SU-DHL-6 (cell line): Measurements from ENCODE around the gene CPNE4.

Experiments
- H2AFZ ChIP-seq: fragments of 200-600 bp; sonication (generic); 2 replicates; pipeline ENCODE4 v1.6.1; 2014; ENCODE audit warnings: low read depth, mild to moderate bottlenecking, moderate library complexity, mixed read lengths, antibody characterized with exemption, low read length; ENCODE audit not compliant: severe bottlenecking
- H3F3A ChIP-seq: fragments of 200-600 bp; shearing (Covaris generic); 2 replicates; pipeline ENCODE4 v1.6.0; 2016; ENCODE audit warnings: antibody characterized with exemption, mild to moderate bottlenecking; ENCODE audit not compliant: insufficient read depth
- H3K27ac ChIP-seq: fragments of 200-600 bp; sonication (generic); 2 replicates; pipeline ENCODE4 v1.5.1; 2016; ENCODE audit warnings: low read depth, mild to moderate bottlenecking, low read length, moderate library complexity, mixed read lengths
- H3K27me3 ChIP-seq: fragments of 200-600 bp; sonication (generic), shearing (Covaris generic); 2 replicates; pipeline ENCODE4 v1.6.0; 2014; ENCODE audit warnings: mild to moderate bottlenecking, low read length
- H3K36me3 ChIP-seq: fragments of 200-600 bp; sonication (generic); 2 replicates; pipeline ENCODE4 v1.6.1; 2014; ENCODE audit warnings: mild to moderate bottlenecking, low read length, mixed read lengths
- H3K4me2 ChIP-seq: fragments of 300-600, 200-600 bp; shearing (Covaris generic), sonication (generic); 2 replicates; pipeline ENCODE4 v1.6.0; 2014; ENCODE audit warnings: low read length, low read depth, mild to moderate bottlenecking; ENCODE audit not compliant: poor library complexity, severe bottlenecking
- H3K4me3 ChIP-seq: fragments of 200-600 bp; sonication (generic); 2 replicates; pipeline ENCODE4 v1.5.1; 2014; ENCODE audit warnings: antibody characterized with exemption, low read length, mild to moderate bottlenecking, mixed read lengths; ENCODE audit not compliant: insufficient read depth, poor library complexity, severe bottlenecking
- H3K79me2 ChIP-seq: fragments of 200-600 bp; sonication (generic); 2 replicates; pipeline ENCODE4 v1.6.1; 2014; ENCODE audit warnings: mild to moderate bottlenecking, low read length, moderate library complexity; ENCODE audit not compliant: insufficient read depth
- H3K9ac ChIP-seq: fragments of 200-600 bp; sonication (generic); 2 replicates; pipeline ENCODE4 v1.7.0; 2014; ENCODE audit warnings: mild to moderate bottlenecking, low read length
- H3K9me2 ChIP-seq: fragments of 200-600 bp; sonication (generic); replicated peaks from 2 replicates; pipeline ENCODE4 v1.6.1; 2014; ENCODE audit warnings: low read length; ENCODE audit not compliant: insufficient read depth
- H3K9me3 ChIP-seq: fragments of 200-600 bp; sonication (generic); 2 replicates; pipeline ENCODE4 v1.6.1; 2014; ENCODE audit warnings: low read length, mixed read lengths; ENCODE audit not compliant: insufficient read depth
- H4K20me1 ChIP-seq: fragments of 200-600 bp; sonication (generic); 2 replicates; pipeline ENCODE4 v1.6.1; 2014; ENCODE audit warnings: low read depth, mild to moderate bottlenecking, antibody characterized with exemption, low read length, moderate library complexity, mixed read lengths
- EZH2phosphoT487 ChIP-seq: fragments of 200-600 bp; sonication (generic), shearing (Covaris generic); conservative IDR thresholded peaks from 2 replicates; pipeline ENCODE4 v1.6.1; 2018; ENCODE audit warnings: mild to moderate bottlenecking, antibody characterized with exemption, low read length, moderate library complexity, mixed read lengths
- TF ChIP-seq, protein P1 (sequence below): fragments of 200-600 bp; sonication (generic); IDR thresholded peaks from one replicate; pipeline ENCODE4 v1.5.1; 2017; ENCODE audit warnings: antibody characterized with exemption, mild to moderate bottlenecking, low read length, moderate library complexity; ENCODE audit not compliant: insufficient read depth, poor library complexity, severe bottlenecking

CPNE4 gene

DNA sequence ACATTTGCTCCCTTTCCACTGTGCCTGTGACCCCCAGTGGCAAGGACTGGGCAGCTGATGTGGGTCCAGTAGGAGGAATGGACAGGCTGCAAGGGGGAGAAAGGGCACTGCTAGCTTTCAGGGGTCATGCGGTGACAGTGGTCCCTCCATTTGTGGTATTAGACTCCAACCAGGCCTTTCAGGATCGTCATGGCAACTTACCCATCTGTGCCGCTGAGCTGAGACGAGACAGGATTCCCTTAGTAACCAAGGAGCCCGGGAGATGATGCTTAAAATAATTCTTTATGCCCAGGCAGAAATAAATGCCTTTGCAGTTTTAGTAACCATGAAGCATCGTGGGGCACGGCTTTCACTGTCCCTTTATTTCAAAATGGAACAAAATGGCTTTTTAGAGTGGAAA, 516.1 kb downstream of the CPNE4 start:
- Histone ChIP-seq H3K9ac (no peak overlapping the region), H3F3A (no peaks in the 10 kb centered on the region), H3K27me3 (no peaks in the 10 kb centered on the region), H3K9me3 (no peaks in the 10 kb centered on the region), H2AFZ (no peak overlapping the region), H3K27ac (no peak overlapping the region), H3K4me2 (no peak overlapping the region), H3K36me3 (no peaks in the 10 kb centered on the region), H3K9me2 (no peaks in the 10 kb centered on the region), H4K20me1 (no peaks in the 10 kb centered on the region), H3K4me3 (no peak overlapping the region), H3K79me2 (no peaks in the 10 kb centered on the region)
- TF ChIP-seq, protein P1, sequence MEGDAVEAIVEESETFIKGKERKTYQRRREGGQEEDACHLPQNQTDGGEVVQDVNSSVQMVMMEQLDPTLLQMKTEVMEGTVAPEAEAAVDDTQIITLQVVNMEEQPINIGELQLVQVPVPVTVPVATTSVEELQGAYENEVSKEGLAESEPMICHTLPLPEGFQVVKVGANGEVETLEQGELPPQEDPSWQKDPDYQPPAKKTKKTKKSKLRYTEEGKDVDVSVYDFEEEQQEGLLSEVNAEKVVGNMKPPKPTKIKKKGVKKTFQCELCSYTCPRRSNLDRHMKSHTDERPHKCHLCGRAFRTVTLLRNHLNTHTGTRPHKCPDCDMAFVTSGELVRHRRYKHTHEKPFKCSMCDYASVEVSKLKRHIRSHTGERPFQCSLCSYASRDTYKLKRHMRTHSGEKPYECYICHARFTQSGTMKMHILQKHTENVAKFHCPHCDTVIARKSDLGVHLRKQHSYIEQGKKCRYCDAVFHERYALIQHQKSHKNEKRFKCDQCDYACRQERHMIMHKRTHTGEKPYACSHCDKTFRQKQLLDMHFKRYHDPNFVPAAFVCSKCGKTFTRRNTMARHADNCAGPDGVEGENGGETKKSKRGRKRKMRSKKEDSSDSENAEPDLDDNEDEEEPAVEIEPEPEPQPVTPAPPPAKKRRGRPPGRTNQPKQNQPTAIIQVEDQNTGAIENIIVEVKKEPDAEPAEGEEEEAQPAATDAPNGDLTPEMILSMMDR, result no peak
- no peak for TF ChIP-seq EZH2phosphoT487

DNA sequence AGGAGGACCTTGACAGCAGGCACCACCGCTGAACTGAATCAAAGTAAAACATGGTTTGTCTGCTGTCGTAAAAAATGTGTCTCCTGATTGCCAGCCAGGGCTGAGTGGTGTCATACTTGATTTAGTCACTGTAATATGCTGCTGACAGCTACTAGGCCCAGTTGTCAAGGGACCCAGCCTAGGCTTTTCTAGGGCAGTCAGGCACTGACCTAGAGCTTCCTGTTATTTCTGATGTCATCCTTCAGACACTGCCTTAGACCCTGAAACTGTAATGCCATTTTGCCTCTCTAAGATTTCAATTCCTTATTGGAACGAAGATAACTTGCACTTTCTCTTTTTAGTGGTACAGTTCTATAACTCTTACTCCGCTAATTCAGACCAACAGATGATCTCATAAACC, 529.4 kb downstream of the CPNE4 start:
- Histone ChIP-seq H3K4me3 (no peak overlapping the region), H3K36me3 (peaks cover 6% of the 10 kb centered on the region; the same call in 1 of the 2 replicates), H3K9me2 (no peaks in the 10 kb centered on the region), H3F3A (no peaks in the 10 kb centered on the region), H3K79me2 (peaks cover 23% of the 10 kb centered on the region), H3K9ac (no peak overlapping the region), H4K20me1 (no peaks in the 10 kb centered on the region), H3K9me3 (no peaks in the 10 kb centered on the region), H3K27ac (no peak overlapping the region), H3K4me2 (no peak overlapping the region), H3K27me3 (no peaks in the 10 kb centered on the region), H2AFZ (no peak overlapping the region)
- no peak for TF ChIP-seq EZH2phosphoT487
- TF ChIP-seq, protein P1, result no peak

DNA sequence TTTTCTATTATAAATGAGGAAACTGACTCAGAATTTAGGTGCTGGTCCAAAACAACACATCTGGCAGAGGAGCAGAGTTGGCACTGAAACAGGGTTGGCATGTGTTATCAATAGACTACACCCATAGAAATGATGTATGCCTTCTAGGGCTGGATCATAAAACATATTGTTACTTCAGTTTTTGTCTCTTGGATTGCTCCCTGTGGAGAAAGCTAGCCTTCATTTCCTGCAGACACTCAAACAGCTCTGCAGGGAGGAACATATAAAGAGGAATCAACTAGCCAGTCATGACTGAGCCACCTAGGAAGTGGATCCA, 531.5 kb downstream of the CPNE4 start:
- Histone ChIP-seq H3F3A (no peaks in the 10 kb centered on the region), H3K9ac (peak overlapping the region; percentile 96), H3K27me3 (no peaks in the 10 kb centered on the region), H3K36me3 (peaks cover 20% of the 10 kb centered on the region; the same call in 1 of the 2 replicates), H3K4me2 (peak overlapping the region; percentile 85), H4K20me1 (no peaks in the 10 kb centered on the region), H3K79me2 (peaks cover 28% of the 10 kb centered on the region), H3K27ac (no peak overlapping the region), H3K4me3 (peak overlapping the region; percentile 92), H2AFZ (peak overlapping the region; percentile 86), H3K9me3 (no peaks in the 10 kb centered on the region), H3K9me2 (no peaks in the 10 kb centered on the region)
- TF ChIP-seq, protein P1, result no peak
- no peak for TF ChIP-seq EZH2phosphoT487
